Ramos (cell line): ENCODE data around the gene CDH23.

Experiments used
- in situ Hi-C: fragments of 300-500 bp; cut with MboI; formaldehyde crosslinking; loops from one replicate; pipeline ENCODE4 v1.14.3; 2022; ENCODE audit warnings: low sequenced_read_pairs; ENCODE audit not compliant: unreplicated experiment

Gene CDH23

DNA sequence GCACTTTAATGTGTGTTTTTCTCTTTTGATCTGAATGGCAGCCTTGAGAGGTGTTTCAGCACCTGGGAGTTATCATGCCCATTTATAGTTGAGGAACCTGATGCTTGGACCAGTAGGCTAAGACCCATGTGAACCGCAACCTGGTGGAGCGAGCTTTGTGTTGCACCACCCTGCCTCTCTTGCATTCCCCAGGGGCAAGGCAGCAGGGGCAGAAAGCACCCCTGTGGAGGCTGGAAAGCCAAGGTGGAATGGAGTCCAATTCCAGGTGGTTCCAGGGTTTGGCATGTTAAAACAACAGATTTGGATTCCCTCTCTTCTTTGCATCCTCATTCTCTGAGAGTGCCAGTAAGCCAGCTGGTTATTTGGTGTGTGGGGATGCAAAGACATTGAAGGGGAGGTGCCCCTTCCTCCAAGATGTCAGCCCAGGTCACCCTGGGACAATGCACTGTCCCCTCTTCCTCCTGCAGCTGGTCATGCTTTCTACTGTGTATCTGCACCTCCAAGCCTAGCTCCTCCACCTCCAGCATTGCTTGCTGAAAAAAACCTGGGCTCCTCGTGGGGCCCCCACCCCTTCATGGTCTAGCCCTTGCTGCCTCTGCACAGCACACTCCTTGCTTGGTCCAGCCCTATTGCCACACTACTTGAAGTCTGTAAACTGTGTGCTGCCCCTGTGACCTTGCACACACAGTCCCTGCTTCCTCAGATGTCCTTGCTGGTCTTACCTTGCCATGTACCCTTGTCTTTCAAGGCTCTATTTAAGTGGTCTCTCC is 5.6 kb upstream of the CDH23 start:
- in situ Hi-C loops = no loop called here

DNA sequence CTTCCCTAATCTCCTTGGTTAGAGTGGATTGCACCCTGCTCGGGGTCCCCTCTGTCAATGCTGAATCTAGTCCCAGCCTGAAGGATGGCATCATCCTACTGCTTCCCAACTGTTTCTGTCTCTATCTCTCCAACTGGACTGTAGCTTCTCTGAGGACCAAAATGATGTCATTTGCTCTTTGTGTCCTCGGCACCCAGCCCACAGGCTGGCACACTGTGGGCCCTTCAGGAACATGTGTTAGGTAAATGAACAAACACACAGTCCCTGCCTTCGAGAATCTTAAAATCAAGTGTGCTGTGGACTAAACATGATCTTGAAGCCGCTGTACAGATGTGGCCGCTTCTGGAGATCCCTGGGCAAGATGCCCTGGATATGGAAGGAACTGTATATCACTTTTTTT is 5.0 kb upstream of the CDH23 start:
- in situ Hi-C loops = no loop called here

DNA sequence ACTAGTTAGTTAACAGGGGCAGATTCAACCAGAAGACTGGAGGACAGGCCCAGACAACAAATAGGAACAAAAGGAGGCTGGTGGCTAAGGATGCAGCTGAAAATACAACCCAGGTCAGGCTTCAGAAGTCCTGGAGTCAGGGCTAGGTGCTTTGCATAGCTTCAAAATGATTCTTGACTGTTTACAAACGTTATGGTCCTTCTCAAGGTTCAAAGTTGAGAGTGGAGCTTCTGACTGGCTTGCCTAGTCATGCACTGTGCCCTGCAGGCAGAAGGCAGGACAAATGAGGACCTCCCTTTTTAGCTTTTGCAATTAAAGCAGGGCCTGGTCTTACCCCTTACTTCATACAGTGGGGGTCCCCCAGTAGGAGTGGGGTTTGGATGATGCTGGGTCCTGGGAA is 4.4 kb upstream of the CDH23 start:
- in situ Hi-C loops = no loop called here

DNA sequence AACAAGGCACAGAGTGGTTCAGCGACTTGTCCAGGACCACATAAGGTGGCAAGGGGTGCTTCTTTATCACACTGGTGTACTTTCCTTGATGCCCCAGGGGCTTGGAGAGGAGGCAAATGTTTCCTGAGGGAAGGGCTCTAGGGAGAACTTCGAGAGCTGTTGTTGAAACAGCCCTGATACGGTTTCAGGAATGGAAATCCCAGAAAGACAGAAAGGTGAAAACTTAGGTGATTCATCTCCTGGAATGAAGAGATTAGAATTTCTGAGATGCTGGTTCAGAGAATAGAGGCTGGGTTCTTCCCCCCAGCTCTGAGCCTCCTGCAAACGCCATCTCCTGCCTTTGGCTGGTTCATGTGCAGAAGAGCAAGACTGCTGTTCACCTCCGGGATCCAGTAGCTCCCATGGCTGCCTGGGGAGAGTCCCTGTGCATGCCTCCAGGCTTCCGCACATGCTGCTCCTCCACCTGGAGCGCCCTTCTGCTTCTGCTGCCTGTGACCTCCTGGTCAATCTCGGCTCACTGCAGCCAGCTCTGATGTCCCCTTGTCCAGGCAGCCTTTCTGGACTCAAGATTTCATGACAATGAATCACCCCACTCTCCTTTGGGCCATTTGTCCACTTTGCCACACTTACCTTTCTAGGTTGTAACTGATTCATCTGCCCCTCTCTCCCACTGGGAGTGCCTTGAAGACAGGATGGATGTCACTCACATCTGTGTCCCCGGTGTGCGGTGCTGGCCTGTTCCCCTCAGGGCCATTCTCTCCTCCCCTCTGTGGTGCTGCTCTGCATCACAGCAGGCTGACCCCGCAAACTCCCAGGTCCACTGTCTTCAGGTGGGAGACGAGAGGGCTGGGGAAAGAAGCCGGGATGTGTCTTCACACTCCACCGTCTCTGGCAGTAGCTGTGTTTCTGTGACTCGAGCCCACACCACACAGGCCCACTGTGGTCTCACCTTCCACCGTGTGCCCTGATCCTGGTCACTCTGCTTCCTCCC is 3.6 kb upstream of the CDH23 start:
- in situ Hi-C loops = no loop called here

DNA sequence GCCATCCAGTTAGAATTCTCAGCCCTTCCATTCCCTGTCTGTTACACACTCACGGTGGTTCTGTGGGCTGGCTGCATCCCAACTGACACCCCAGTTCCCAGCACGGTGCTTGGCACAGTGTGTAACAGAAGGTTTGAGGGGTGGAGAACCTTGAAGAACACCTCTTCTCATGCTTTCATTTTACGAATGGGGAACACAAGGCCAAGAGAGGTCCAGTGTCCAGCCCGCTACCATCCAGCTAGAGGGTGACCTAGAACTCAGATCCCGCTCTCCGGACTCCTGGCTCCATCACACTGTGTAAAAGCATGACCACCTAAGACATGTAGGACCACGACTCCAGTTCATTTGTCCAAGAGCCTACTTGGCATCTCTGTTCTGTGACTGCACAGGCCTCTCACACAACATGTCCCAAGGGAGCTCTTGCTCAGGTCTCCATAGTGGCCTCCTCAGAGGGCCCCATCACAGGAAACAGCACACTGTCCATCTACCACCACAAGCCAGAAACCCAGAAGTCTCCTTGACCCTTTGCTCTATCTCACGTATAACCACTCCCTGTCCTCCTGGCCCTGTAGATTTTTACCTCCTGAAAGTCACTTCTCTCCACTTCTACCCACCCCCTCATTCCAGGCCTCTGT is 2.8 kb upstream of the CDH23 start:
- in situ Hi-C loops = no loop called here

DNA sequence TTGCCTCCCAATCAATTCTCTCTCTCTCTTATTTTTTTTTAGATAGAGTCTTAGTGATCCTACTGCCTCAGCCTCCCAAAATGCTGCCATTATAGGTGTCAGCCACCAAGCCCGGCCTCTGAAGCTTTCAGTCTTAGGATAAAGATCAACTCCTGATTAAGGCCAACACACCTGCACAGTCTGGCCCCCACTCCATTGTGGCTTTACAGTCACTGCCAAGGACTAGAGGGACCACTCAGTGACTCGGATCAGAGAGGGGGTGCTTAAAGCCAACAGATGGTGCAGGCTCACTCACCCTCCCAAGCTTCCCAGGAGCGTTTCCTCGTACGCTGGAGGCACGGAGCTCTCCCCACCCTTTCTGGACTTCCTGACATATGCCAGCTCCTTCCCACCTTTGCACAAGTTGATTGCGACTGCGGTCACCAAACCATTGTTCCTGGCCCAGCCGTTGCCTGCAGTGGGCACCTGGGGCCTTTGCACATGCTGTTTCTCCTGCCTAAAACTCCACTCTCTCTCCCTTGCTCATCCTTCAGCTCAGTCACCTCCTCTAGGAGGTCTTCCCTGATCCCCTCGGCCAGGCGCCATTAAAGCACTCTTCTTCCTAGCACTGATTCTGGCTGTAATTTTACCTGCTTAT is 1.7 kb upstream of the CDH23 start:
- in situ Hi-C loops = no loop called here

DNA sequence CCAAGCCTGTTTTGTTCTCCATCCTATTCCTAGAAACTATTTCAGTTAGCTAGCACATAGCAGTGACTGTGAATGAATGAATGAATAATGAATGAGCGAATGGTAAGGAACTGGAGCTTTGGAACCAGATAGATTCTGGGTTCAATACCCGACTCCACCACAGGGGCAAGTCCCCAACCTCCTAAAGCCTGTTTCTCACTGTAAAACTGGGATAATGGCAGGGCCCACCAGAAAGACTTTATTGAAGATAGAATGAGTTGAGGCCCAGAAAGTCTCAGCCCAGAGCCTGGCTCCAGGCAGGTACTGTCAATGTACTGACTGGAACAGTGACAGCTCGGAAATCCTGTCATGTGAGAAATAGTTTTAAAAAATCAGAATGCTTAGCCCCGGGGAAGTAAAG is 1.1 kb upstream of the CDH23 start:
- in situ Hi-C loops = no loop called here

DNA sequence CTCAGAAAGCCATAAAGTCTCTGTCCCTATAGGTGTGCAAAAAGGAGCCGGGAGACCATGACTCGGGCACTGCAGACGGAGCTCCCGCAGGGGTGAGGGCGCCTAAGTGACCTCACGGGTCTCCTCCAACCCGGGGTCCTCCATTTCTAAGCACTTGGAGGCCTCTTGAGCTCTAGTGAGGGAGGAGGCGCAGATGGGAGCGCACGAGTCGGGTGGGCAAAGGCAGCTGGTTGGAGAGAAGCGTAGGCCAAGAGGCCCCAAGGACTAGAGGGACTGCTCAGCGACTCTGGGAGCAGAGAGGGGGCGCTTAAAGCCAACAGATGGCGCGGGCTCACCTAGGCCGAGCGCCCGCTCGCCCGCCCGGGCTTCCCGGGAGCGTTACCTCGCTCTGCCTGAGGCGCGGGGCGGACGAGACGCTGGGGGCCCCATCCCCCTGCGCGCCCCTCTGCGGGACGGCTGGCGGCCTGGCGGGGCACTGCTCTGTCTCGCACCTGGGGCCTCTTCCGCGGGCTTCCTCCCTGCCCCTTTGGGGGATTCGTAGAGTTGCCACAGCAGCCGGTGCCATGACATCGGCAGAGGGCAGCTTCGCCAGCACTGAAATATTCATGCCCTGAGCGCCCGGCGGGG is 523 bp upstream of the CDH23 start:
- in situ Hi-C loops = no loop called here

DNA sequence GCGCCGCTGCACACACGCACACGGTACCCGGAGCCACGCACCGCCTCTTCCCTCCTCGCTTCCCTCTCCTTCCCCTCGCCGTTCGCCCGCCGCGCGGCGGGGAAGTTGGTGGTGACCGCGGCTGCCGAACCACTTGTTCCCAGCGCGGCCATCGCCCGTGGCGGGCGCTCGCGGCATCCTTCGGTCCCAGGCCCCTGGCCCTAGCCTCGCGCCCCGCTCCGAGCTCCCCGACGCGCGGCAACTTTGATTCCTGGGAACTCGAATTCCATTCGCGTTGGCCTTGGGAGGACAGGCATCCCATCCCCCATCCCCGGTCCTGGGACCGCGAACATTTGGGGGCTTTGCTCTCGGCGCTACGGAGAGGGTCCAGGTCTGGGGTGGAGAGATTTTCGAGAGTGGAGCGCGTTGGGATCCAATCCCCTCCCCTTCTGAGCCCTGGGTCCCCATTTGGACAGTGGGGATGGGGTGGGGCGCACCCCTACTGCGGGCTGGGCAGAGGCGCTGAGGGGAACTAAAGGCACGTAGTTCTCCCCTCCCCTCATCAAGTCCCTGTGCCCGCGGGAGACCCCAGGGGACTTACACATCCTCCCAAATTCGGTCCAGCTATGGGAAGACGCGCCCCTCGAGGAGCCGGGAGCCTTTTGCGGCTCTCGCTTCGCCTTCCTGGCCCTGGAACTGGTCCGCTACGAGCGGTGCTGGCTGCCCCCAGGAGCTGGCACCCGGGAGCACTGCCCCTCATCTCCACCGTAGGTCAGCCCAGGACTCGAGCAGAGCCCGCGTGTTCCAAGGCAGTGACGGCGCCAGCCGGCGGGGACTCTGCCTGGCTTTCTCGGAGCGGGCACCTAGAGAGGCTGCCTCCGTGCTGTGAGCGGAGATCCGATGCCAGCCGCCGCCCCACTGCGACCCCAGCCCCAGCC is 834 bp downstream of the CDH23 start:
- in situ Hi-C loops = no loop called here

DNA sequence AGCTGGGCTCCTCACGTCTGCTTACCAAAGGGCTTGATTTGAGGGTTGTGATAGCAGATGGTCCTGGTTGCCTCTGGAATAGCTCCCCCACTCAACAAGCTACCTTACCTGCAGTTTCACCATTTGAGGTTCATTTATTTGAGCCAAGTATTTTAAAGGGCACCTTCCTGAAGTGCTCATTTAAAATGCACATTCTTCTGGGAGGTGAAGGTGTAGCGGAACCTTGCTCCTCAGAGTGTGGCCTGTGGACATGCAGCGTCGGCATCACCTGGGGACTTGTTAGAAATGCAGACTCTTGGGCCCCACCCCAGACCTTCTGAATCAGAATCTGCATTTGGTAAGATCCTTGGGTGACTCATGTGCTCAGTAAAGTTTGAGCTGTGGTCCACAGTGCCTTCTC is 2.3 kb downstream of the CDH23 start:
- in situ Hi-C loops = no loop called here

DNA sequence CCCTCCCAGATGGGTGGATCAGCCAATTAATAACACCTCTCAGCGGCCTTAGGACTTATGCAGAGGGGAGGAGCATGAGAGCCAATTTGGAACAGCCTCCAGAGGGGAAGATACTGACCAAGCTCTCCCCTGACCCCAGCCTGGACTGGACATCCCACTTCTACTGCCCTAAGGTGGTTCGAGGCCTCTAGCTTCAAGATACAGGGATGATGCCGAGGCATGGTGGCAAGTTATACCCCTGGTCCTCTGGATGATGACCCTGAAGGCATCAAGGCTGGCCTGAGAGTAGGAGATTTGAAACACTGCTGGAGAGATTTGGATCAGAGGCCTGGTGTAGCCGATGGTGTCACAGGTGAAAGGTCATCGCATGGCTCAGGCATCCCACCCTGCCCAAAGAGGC is 3.2 kb downstream of the CDH23 start:
- in situ Hi-C loops = no loop called here

DNA sequence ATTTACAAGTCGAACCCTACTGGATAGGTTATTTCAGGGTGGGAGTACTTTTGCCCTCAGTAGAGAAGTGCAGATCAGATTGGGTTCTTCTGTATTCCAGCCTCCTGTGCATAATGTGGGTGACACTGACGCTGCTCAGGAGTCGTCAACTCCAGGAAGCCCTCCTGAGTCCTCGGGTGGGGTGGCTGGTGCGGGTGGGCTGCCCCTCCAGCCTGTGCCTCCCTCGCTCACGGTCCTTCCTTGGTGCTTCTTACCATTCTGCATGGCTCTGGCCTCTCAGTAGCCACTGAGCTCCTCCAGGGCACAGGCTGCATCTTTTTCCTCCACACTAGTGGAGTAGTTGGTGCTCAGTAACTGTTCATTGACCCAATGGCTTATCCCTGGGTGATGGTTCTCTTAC is 4.3 kb downstream of the CDH23 start:
- in situ Hi-C loops = no loop called here

DNA sequence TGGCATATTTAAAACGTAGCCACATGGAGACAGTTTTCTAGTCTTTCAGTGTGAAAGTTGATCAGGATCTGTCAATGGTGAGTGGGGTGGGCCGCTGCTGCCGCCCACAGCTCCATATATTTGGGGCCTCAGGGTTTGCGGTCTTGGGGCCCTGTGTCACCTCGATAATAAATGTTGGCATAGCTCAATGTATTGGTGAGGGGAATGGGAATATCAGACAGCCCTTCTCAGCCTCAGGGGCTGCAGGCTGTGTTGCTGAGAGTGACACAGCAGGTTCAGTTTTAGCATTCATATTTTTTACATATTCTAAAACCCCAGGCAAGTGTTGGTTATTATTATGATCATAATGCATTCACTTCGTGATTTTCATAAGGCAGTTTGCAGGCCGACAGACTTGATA is 5.3 kb downstream of the CDH23 start:
- in situ Hi-C loops = no loop called here

DNA sequence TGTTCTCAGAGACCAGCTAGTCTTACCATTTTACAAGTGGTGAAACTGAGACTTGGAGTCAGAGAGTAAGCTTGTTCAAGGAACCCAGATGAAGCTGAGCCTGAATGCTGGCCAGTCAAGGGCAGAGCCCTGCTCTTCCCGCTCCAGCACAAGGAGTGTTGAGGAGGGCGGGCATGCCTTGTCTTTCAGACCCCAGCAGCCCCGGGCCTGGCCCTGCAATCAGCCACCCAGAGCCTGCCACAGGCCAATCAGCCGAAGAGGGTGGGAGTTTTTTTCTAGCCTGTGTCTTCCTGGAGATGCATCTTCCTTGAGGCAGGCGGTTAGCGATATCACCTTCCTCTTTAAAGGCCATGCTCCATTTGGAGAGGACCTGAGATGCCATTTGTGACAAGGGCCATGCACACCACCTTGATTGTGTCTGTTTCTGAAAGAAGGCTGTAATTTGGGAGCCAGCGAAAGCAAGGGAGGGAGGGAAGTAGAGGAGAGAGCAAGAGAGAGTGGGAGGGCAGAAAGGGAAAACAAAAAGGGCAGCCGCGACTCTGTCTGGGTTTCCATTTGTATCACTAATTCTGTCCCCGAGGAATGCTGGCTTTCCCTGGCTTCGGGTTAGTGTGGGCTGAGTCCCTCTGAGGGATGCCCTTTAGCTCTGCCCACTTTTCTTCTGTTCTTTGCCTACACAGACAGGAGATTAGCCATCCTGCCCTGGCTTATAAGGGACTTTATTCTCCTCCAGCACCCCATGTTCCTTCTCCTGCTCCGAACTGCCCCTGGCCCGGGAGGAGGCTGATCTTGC is 8.0 kb downstream of the CDH23 start:
- in situ Hi-C loops = no loop called here

DNA sequence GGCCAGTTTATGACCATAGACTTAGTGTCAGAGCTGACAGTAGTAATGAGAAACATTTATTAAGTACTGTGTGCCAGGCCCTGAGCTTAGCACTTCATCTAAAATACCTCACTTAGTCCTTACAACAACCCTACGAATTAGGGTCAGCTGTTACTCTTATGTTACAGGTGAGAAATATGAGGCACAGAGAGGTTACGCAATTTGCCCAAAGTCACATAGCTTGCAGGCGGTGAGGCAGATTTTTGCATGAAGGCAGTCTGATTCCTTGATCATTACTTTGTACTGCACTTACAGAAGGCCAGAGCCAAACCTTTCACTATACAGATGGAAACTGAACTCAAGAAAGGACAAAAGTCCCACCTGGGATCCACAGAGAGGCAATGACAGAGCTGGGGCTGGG is 10.2 kb downstream of the CDH23 start:
- in situ Hi-C loops = no loop called here

DNA sequence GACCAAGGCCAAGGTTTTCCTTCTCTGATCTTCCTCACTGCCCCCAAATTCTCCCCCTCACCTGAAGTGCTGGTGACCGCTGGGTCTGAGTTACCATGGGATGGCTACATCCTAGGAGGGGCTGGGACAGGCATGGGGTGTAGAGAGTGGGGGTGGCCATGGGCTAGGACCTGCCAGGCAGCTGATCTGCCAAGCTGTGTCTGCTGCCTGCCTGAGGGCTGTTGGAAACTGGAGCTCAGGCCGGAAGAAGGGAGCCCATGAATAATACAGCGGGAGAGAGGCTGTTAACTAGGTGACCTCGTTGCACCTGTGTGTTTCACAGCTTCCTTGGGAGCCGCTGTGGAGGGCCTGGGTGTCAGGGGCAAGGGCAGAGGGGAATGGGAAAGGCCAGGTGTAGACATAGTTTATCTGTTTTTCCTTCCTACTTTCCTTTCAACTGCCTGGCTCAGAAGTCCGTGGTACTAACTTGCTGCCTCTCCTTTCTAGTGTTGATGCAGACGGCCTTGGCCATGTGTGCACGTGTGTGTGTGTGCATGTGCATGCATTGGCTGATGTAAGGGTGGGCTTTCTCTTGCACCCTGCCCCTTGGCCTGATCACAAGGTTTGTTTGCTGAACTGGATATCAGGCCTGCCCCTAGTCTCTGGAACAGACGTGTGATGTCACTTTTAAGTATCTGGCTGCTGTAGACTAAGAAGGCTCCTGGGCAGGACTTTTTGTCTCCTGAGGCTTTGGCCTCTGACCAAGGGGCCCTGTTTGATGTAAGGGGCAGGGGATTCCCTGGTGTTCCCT is 11.9 kb downstream of the CDH23 start:
- in situ Hi-C loops = no loop called here

DNA sequence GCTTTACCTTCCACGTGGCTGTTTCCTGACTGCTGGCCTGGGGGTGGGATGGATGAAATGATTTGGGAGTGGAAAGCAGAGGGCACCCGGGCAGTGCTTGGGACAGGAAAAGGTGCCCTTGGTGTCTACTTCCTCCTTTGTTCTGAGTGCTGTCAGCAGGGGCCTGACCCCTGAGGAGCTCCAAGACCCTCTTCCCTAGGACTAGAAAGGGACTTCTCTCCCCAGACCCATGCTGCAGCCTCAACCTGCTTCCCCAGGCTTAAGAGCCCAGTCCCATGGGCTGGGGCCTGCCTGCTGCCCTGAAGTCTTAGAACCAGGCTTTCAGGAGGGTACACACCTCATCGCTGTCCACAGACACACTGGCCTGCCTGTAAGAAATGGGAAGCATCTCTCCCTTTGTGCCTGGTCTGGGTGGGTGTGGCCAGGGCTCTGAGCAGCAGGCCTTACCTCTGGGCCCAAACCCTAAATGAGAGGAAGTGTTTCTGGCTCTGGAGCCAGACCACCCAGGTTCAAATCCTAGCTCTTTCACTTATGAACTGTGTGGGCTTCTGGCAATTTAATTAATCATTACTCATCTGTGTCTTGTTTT is 12.9 kb downstream of the CDH23 start:
- in situ Hi-C loops = no loop called here
